Measurements from ENCODE around the gene CBLN1. TPM values are rescaled to one million over a fixed set of nuclear protein-coding genes. Genes with fewer than 3 reads are reported as not detected.
"Not testable (repeated sequence)": the region's sequence is repeated elsewhere in the genome, so short reads cannot be mapped to it uniquely, and the experiment has no call there.

The CBLN1 gene
- polyA plus RNA-seq, 1 donor from 2014 or later, result 7.7 TPM

DNA sequence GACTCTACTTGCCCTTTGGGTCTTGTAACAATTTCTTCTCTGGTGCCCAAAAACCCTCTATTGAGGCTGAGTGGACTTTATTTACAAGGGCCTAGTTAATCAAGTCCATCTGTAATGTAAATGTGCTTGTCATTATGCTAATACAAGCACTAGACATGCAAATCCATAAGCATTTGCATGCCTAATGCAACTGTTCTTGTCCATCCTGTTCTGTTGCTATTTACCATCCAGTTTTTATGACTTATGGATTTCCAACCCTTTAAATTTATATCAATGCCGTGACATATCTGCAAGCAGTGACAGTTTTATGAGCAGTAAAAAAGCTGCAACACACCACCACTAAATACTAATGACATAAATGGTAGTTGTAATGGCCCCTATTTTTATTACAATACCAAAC lies 33.4 kb downstream of the CBLN1 start:
- Histone ChIP-seq H4K20me1 (ENCODE audit: insufficient read depth) (no peaks in the 10 kb centered on the region), H3K9me2 (ENCODE audit: insufficient read depth, low read length) (no peaks in the 10 kb centered on the region), H3K79me2 (replicated peaks; ENCODE audit: insufficient read depth, low read length) (no peaks in the 10 kb centered on the region), H3K4me3 (ENCODE audit: low read length) (no peak overlapping the region), H3F3A (ENCODE audit: insufficient read depth, low read length, poor library complexity, severe bottlenecking) (no peaks in the 10 kb centered on the region), H3K27me3 (ENCODE audit: insufficient read depth, low read depth, low read length) (no peaks in the 10 kb centered on the region), H3K36me3 (ENCODE audit: insufficient read depth, low read length) (no peaks in the 10 kb centered on the region), H3K9me3 (ENCODE audit: low read length) (no peaks in the 10 kb centered on the region), H3K9ac (ENCODE audit: low read length) (no peak overlapping the region), H3K4me2 (ENCODE audit: low read length) (no peak overlapping the region), H3K27ac (ENCODE audit: low read length) (no peak overlapping the region), H2AFZ (ENCODE audit: low read depth, low read length) (no peak overlapping the region)
- TF ChIP-seq CTCF (IDR thresholded peaks at IDR 0.05; ENCODE audit: poor library complexity, severe bottlenecking), result no peak
- TF ChIP-seq, protein P1, sequence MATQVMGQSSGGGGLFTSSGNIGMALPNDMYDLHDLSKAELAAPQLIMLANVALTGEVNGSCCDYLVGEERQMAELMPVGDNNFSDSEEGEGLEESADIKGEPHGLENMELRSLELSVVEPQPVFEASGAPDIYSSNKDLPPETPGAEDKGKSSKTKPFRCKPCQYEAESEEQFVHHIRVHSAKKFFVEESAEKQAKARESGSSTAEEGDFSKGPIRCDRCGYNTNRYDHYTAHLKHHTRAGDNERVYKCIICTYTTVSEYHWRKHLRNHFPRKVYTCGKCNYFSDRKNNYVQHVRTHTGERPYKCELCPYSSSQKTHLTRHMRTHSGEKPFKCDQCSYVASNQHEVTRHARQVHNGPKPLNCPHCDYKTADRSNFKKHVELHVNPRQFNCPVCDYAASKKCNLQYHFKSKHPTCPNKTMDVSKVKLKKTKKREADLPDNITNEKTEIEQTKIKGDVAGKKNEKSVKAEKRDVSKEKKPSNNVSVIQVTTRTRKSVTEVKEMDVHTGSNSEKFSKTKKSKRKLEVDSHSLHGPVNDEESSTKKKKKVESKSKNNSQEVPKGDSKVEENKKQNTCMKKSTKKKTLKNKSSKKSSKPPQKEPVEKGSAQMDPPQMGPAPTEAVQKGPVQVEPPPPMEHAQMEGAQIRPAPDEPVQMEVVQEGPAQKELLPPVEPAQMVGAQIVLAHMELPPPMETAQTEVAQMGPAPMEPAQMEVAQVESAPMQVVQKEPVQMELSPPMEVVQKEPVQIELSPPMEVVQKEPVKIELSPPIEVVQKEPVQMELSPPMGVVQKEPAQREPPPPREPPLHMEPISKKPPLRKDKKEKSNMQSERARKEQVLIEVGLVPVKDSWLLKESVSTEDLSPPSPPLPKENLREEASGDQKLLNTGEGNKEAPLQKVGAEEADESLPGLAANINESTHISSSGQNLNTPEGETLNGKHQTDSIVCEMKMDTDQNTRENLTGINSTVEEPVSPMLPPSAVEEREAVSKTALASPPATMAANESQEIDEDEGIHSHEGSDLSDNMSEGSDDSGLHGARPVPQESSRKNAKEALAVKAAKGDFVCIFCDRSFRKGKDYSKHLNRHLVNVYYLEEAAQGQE (IDR thresholded peaks at IDR 0.05; ENCODE audit: borderline replicate concordance), result no peak
- no peak for TF ChIP-seq EP300 (conservative IDR thresholded peaks at IDR 0.05; ENCODE audit: poor library complexity, severe bottlenecking)
- TF ChIP-seq TAF1 (IDR thresholded peaks at IDR 0.05; ENCODE audit: low read depth), result no peak

- no peak for TF ChIP-seq CTCF (IDR thresholded peaks at IDR 0.05; ENCODE audit: poor library complexity, severe bottlenecking)
- TF ChIP-seq EZH2 (IDR thresholded peaks at IDR 0.05; ENCODE audit: borderline replicate concordance, insufficient read depth, low read length, poor library complexity, severe bottlenecking), result no peak
- TF ChIP-seq TAF1 (IDR thresholded peaks at IDR 0.05; ENCODE audit: low read depth), result no peak
- no peak for TF ChIP-seq POLR2AphosphoS5 (IDR thresholded peaks at IDR 0.05)
- no peak for TF ChIP-seq RAD21 (conservative IDR thresholded peaks at IDR 0.05)
- TF ChIP-seq, protein P1 (IDR thresholded peaks at IDR 0.05; ENCODE audit: borderline replicate concordance), result no peak
- no peak for TF ChIP-seq SMC3 (conservative IDR thresholded peaks at IDR 0.05; ENCODE audit: poor library complexity)
- TF ChIP-seq EP300 (conservative IDR thresholded peaks at IDR 0.05; ENCODE audit: poor library complexity, severe bottlenecking), result no peak
- no peak for TF ChIP-seq MXI1 (conservative IDR thresholded peaks at IDR 0.05; ENCODE audit: poor library complexity, severe bottlenecking)
- H2AFZ ChIP-seq (ENCODE audit: low read depth, low read length), result no peak overlapping the region
These were observed 45.4 kb downstream of the CBLN1 start for GRCh38 chr16:49236216-49236615.

DNA sequence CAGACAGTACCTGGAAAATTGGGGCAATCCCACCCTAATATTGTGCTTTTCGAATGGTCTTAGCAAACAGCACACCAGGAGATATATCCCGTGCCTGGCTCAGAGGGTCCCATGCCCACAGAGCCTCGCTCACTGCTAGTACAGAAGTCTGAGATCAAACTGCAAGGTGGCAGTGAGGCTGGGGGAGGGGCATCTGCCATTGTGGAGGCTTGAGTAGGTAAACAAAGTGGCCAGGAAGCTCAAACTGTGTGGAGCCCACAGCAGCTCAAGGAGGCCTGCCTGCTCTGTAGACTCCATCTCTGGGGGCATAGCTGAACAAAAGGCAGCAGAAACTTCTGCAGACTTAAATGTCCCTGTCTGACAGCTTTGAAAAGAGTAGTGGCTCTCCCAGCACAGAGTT lies 53.3 kb downstream of the CBLN1 start:
- not testable (repeated sequence) for H3K9ac ChIP-seq (ENCODE audit: low read length); H4K20me1 ChIP-seq (ENCODE audit: insufficient read depth); H3K4me3 ChIP-seq (ENCODE audit: low read length); H3F3A ChIP-seq (ENCODE audit: insufficient read depth, low read length, poor library complexity, severe bottlenecking); H3K27ac ChIP-seq (ENCODE audit: low read length); H3K9me3 ChIP-seq (ENCODE audit: low read length); H2AFZ ChIP-seq (ENCODE audit: low read depth, low read length); H3K36me3 ChIP-seq (ENCODE audit: insufficient read depth, low read length); H3K79me2 ChIP-seq (replicated peaks; ENCODE audit: insufficient read depth, low read length); H3K4me2 ChIP-seq (ENCODE audit: low read length); H3K9me2 ChIP-seq (ENCODE audit: insufficient read depth, low read length); H3K27me3 ChIP-seq (ENCODE audit: insufficient read depth, low read depth, low read length)

More at GRCh38 chr16:49236216-49236615, 45.4 kb downstream of the CBLN1 start:
- Histone ChIP-seq H3K9me3 (ENCODE audit: low read length) (no peaks in the 10 kb centered on the region), H3K36me3 (ENCODE audit: insufficient read depth, low read length) (no peaks in the 10 kb centered on the region), H3K9ac (ENCODE audit: low read length) (no peak overlapping the region), H3K4me3 (ENCODE audit: low read length) (no peak overlapping the region), H3K27me3 (ENCODE audit: insufficient read depth, low read depth, low read length) (no peaks in the 10 kb centered on the region), H3F3A (ENCODE audit: insufficient read depth, low read length, poor library complexity, severe bottlenecking) (no peaks in the 10 kb centered on the region), H3K9me2 (ENCODE audit: insufficient read depth, low read length) (no peaks in the 10 kb centered on the region), H4K20me1 (ENCODE audit: insufficient read depth) (no peaks in the 10 kb centered on the region), H3K79me2 (replicated peaks; ENCODE audit: insufficient read depth, low read length) (no peaks in the 10 kb centered on the region), H3K4me2 (ENCODE audit: low read length) (no peak overlapping the region), H3K27ac (ENCODE audit: low read length) (no peak overlapping the region)

All from neural cell (in vitro differentiated cells).